WTC11 (cell line): Measurements from ENCODE around the gene EME1. TPM values are rescaled to one million over a fixed set of nuclear protein-coding genes. Genes with fewer than 3 reads are reported as not detected.

Source experiments
- ATAC-seq: fragments of 200-7000 bp; cut with Tn5 transposase; 2 replicates; pipeline ENCODE4 v1.10.0; 2021; ENCODE audit warnings: mild to moderate bottlenecking, moderate library complexity
- CTCF ChIA-PET: fragments of 300-600 bp; sonication (Branson Sonifier 250); formaldehyde crosslinking; loops from one replicate; lab custom pipeline; 2021; ENCODE audit warnings: antibody characterized with exemption; lab: Charles Lee
- POLR2A ChIA-PET: fragments of 350-600 bp; sonication (Branson Sonifier 250); formaldehyde crosslinking; loops from one replicate; lab custom pipeline; 2021; ENCODE audit warnings: antibody characterized with exemption; lab: Charles Lee
- DNase-seq: peaks from one replicate; pipeline ENCODE4 v3.0.0; 2021; ENCODE audit warnings: low spot score
- H3K27ac Mint-ChIP-seq: 2 replicates; pipeline ENCODE4 v1.8.0; 2021; ENCODE audit warnings: mixed read lengths
- H3K27me3 Mint-ChIP-seq: 2 replicates; pipeline ENCODE4 v1.8.0; 2021; ENCODE audit warnings: low read depth, mild to moderate bottlenecking, moderate library complexity, mixed read lengths
- H3K36me3 Mint-ChIP-seq: 2 replicates; pipeline ENCODE4 v1.8.0; 2021; ENCODE audit warnings: mixed read lengths
- H3K4me1 Mint-ChIP-seq: 2 replicates; pipeline ENCODE4 v1.8.0; 2022; ENCODE audit warnings: mixed read lengths
- H3K4me3 Mint-ChIP-seq: 2 replicates; pipeline ENCODE4 v1.8.0; 2021; ENCODE audit warnings: mild to moderate bottlenecking, moderate library complexity, mixed read lengths
- H3K9me3 Mint-ChIP-seq: 2 replicates; pipeline ENCODE4 v1.8.0; 2021; ENCODE audit warnings: mixed read lengths
- ARID4B ChIP-seq: sonication (generic); formaldehyde crosslinking; IDR thresholded peaks from 2 replicates; pipeline ENCODE4 v1.8.0; 2023; ENCODE audit warnings: missing genetic modification reagents, mild to moderate bottlenecking, borderline replicate concordance
- CREB1 ChIP-seq: sonication (generic); formaldehyde crosslinking; IDR thresholded peaks from 2 replicates; pipeline ENCODE4 v1.8.0; 2023; ENCODE audit warnings: mild to moderate bottlenecking, missing genetic modification reagents
- E2F4 ChIP-seq: sonication (generic); formaldehyde crosslinking; IDR thresholded peaks from 2 replicates; pipeline ENCODE4 v1.8.1; 2022; ENCODE audit warnings: low read depth, mild to moderate bottlenecking, moderate library complexity, missing genetic modification reagents, borderline replicate concordance
- E2F5 ChIP-seq: sonication (generic); formaldehyde crosslinking; IDR thresholded peaks from 2 replicates; pipeline ENCODE4 v1.8.1; 2022; ENCODE audit warnings: mild to moderate bottlenecking, moderate library complexity, missing genetic modification reagents
- ESRRA ChIP-seq: sonication (generic); formaldehyde crosslinking; IDR thresholded peaks from 2 replicates; pipeline ENCODE4 v1.8.1; 2022; ENCODE audit warnings: mild to moderate bottlenecking, missing genetic modification reagents, borderline replicate concordance
- FOXK1 ChIP-seq: sonication (generic); formaldehyde crosslinking; IDR thresholded peaks from 2 replicates; pipeline ENCODE4 v1.8.0; 2022; ENCODE audit warnings: mild to moderate bottlenecking, moderate library complexity, missing genetic modification reagents
- GRHL2 ChIP-seq: fragments of 250-450 bp; sonication (Bioruptor Pico); IDR thresholded peaks from 2 replicates; pipeline ENCODE4 v1.8.0; 2022; ENCODE audit warnings: mild to moderate bottlenecking, moderate library complexity; ENCODE audit not compliant: insufficient replicate concordance, severe bottlenecking
- HMGA2 ChIP-seq: fragments of 250-450 bp; sonication (Bioruptor Pico); IDR thresholded peaks from 2 replicates; pipeline ENCODE4 v1.4.0; 2021; ENCODE audit warnings: mild to moderate bottlenecking, moderate library complexity
- MXD4 ChIP-seq: fragments of 250-450 bp; sonication (Bioruptor Pico); IDR thresholded peaks from 2 replicates; pipeline ENCODE4 v1.8.0; 2021; ENCODE audit warnings: mild to moderate bottlenecking, moderate library complexity, borderline replicate concordance
- MYBL2 ChIP-seq: sonication (generic); formaldehyde crosslinking; IDR thresholded peaks from 2 replicates; pipeline ENCODE4 v1.8.1; 2023; ENCODE audit warnings: mild to moderate bottlenecking, moderate library complexity, missing genetic modification reagents
- NFATC4 ChIP-seq: fragments of 250-450 bp; sonication (Bioruptor Pico); IDR thresholded peaks from 2 replicates; pipeline ENCODE4 v1.9.0; 2021; ENCODE audit warnings: mild to moderate bottlenecking
- NFYB ChIP-seq: sonication (generic); formaldehyde crosslinking; conservative IDR thresholded peaks from 2 replicates; pipeline ENCODE4 v1.8.0; 2022; ENCODE audit warnings: low read depth, missing genetic modification reagents
- PRRX2 ChIP-seq: fragments of 250-450 bp; sonication (Bioruptor Pico); IDR thresholded peaks from 2 replicates; pipeline ENCODE4 v1.8.0; 2021; ENCODE audit warnings: mild to moderate bottlenecking
- TEAD4 ChIP-seq: sonication (generic); formaldehyde crosslinking; IDR thresholded peaks from 2 replicates; pipeline ENCODE4 v1.8.0; 2022; ENCODE audit warnings: mild to moderate bottlenecking, missing genetic modification reagents
- TP53 ChIP-seq: sonication (generic); formaldehyde crosslinking; IDR thresholded peaks from 2 replicates; pipeline ENCODE4 v1.8.1; 2023; ENCODE audit warnings: mild to moderate bottlenecking, missing genetic modification reagents
- ZNF138 ChIP-seq: sonication (generic); formaldehyde crosslinking; conservative IDR thresholded peaks from 2 replicates; pipeline ENCODE4 v1.8.1; 2022; ENCODE audit warnings: mild to moderate bottlenecking, moderate library complexity, missing genetic modification reagents
- ZNF232 ChIP-seq: sonication (generic); formaldehyde crosslinking; IDR thresholded peaks from 2 replicates; pipeline ENCODE4 v1.8.0; 2022; ENCODE audit warnings: mild to moderate bottlenecking, missing genetic modification reagents
- ZNF281 ChIP-seq: sonication (generic); formaldehyde crosslinking; IDR thresholded peaks from 2 replicates; pipeline ENCODE4 v1.8.0; 2023; ENCODE audit warnings: mild to moderate bottlenecking, missing genetic modification reagents
- total RNA-seq: library from RNA; stranded (reverse); gene quantifications from 3 replicates; pipeline ENCODE4 v1.2.3, GENCODE V29; 2021
- TF ChIP-seq, protein P1 (sequence below): sonication (generic); formaldehyde crosslinking; IDR thresholded peaks from 2 replicates; pipeline ENCODE4 v1.8.1; 2022; ENCODE audit warnings: low read depth, missing genetic modification reagents, borderline replicate concordance
- TF ChIP-seq, protein P2 (sequence below): sonication (generic); formaldehyde crosslinking; IDR thresholded peaks from 2 replicates; pipeline ENCODE4 v1.8.0; 2023; ENCODE audit warnings: missing genetic modification reagents
- TF ChIP-seq, protein P3 (sequence below): sonication (generic); formaldehyde crosslinking; conservative IDR thresholded peaks from 2 replicates; pipeline ENCODE4 v1.8.1; 2022; ENCODE audit warnings: mild to moderate bottlenecking, missing genetic modification reagents
- TF ChIP-seq, protein P4 (sequence below): sonication (generic); formaldehyde crosslinking; IDR thresholded peaks from 2 replicates; pipeline ENCODE4 v1.8.0; 2022; ENCODE audit warnings: mild to moderate bottlenecking, missing genetic modification reagents

EME1 gene
- total RNA-seq, 1 experiment from 2014 or later, result 24.9 TPM

DNA sequence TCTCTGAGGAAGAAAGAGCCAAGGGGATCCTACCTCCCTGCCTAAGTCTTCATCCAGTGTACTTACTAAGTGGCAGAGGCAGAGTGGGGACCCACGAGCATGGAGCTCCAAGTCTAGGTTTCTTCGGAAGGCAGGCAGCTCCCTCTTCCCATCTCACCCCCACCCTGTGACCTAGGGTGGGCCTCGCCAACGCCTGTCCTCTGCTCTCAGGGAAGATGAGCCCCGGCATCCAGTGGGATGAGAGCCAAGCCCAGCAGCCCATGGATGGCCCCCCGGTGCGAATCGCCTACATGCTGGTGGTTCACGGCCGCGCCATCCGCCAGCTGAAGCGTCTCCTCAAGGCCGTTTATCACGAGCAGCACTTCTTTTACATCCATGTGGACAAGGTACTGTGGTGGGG, 18.8 kb upstream of the EME1 start:
- H3K27ac Mint-ChIP-seq, result no peak overlapping the region
- H3K27me3 Mint-ChIP-seq, result no peaks in the 10 kb centered on the region
- peaks cover 34% of the 10 kb centered on the region for H3K36me3 Mint-ChIP-seq
- no peak for ATAC-seq
- POLR2A ChIA-PET, result no interaction called here
- TF ChIP-seq, protein P1, sequence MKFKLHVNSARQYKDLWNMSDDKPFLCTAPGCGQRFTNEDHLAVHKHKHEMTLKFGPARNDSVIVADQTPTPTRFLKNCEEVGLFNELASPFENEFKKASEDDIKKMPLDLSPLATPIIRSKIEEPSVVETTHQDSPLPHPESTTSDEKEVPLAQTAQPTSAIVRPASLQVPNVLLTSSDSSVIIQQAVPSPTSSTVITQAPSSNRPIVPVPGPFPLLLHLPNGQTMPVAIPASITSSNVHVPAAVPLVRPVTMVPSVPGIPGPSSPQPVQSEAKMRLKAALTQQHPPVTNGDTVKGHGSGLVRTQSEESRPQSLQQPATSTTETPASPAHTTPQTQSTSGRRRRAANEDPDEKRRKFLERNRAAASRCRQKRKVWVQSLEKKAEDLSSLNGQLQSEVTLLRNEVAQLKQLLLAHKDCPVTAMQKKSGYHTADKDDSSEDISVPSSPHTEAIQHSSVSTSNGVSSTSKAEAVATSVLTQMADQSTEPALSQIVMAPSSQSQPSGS (CRISPR knock-in tag), result no peak
- TF ChIP-seq PRRX2 (CRISPR knock-in tag) (no peak), HMGA2 (CRISPR knock-in tag) (no peak), ZNF281 (CRISPR knock-in tag) (no peak), MXD4 (no peak), ZNF138 (CRISPR knock-in tag) (no peak), GRHL2 (no peak), NFYB (CRISPR knock-in tag) (no peak), TEAD4 (no peak), ARID4B (CRISPR knock-in tag) (no peak), ZNF232 (CRISPR knock-in tag) (no peak), TP53 (CRISPR knock-in tag) (no peak)
- TF ChIP-seq, protein P2, sequence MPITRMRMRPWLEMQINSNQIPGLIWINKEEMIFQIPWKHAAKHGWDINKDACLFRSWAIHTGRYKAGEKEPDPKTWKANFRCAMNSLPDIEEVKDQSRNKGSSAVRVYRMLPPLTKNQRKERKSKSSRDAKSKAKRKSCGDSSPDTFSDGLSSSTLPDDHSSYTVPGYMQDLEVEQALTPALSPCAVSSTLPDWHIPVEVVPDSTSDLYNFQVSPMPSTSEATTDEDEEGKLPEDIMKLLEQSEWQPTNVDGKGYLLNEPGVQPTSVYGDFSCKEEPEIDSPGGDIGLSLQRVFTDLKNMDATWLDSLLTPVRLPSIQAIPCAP (CRISPR knock-in tag), result no peak
- TF ChIP-seq, all 79 proteins: peak for 0
- Mint-ChIP-seq H3K9me3 (no peaks in the 10 kb centered on the region), H3K4me1 (peaks cover under 1% of the 10 kb centered on the region; the same call in 1 of the 2 replicates), H3K4me3 (no peak overlapping the region)
- DNase-seq, result no peak
- CTCF ChIA-PET, result no interaction called here

GRCh38 chr17:50354776-50355175, 18.3 kb upstream of the EME1 start:
- ChIA-PET CTCF (no interaction called here), POLR2A (no interaction called here)
- no peaks in the 10 kb centered on the region for H3K27me3 Mint-ChIP-seq
- H3K9me3 Mint-ChIP-seq, result no peaks in the 10 kb centered on the region
- peaks cover 35% of the 10 kb centered on the region for H3K36me3 Mint-ChIP-seq
- DNase-seq (no peak), ATAC-seq (no peak)
- H3K4me1 Mint-ChIP-seq, result no peaks in the 10 kb centered on the region
- no peak overlapping the region for H3K27ac Mint-ChIP-seq
- no peak overlapping the region for H3K4me3 Mint-ChIP-seq
- TF ChIP-seq NFATC4 (CRISPR knock-in tag) (no peak), TP53 (CRISPR knock-in tag) (no peak), FOXK1 (CRISPR knock-in tag) (no peak), E2F5 (CRISPR knock-in tag) (no peak), E2F4 (CRISPR knock-in tag) (no peak), MYBL2 (CRISPR knock-in tag) (no peak), CREB1 (CRISPR knock-in tag) (no peak), ESRRA (CRISPR knock-in tag) (no peak)
- TF ChIP-seq, protein P3, sequence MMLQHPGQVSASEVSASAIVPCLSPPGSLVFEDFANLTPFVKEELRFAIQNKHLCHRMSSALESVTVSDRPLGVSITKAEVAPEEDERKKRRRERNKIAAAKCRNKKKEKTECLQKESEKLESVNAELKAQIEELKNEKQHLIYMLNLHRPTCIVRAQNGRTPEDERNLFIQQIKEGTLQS (CRISPR knock-in tag), result no peak
- TF ChIP-seq, protein P4, sequence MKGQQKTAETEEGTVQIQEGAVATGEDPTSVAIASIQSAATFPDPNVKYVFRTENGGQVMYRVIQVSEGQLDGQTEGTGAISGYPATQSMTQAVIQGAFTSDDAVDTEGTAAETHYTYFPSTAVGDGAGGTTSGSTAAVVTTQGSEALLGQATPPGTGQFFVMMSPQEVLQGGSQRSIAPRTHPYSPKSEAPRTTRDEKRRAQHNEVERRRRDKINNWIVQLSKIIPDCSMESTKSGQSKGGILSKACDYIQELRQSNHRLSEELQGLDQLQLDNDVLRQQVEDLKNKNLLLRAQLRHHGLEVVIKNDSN (CRISPR knock-in tag), result no peak
